Stomach (tissue), 9 donors: ENCODE results near the gene TNK1. TPM values are rescaled to one million over a fixed set of nuclear protein-coding genes. Genes with fewer than 3 reads are reported as not detected.

ENCODE experiments used
- DNase-seq, 2 donors: peaks; one replicate each; pipeline versions ENCODE4 v3.0.0 to v3.0.0-alpha.2; 2013 to 2019
- H3K27ac ChIP-seq, 5 donors: fragments of 200-600 bp in 4 of 5; sonication (generic) in 4 of 5; one replicate each; pipeline ENCODE4 v1.5.1; 2013 to 2019; ENCODE audit warnings: mild to moderate bottlenecking in 1 of 5, moderate library complexity in 1 of 5
- H3K27me3 ChIP-seq, 3 donors: fragments of 200-600 bp; sonication (generic); one replicate each; pipeline ENCODE4 v1.5.1; 2017 to 2019; ENCODE audit warnings: mixed run types in 1 of 3
- H3K36me3 ChIP-seq, 4 donors: fragments of 200-600 bp; sonication (generic); 1 replicate in 3 of 4; 2 replicates in 1 of 4; pipeline ENCODE4 v1.5.1; 2016 to 2019
- H3K4me1 ChIP-seq, 4 donors: fragments of 200-600 bp; sonication (generic); one replicate each; pipeline ENCODE4 v1.5.1; 2016 to 2019
- H3K4me3 ChIP-seq, 4 donors: fragments of 200-600 bp; sonication (generic) in 3 of 4; one replicate each; pipeline ENCODE4 v1.5.1; 2016 to 2019; ENCODE audit warnings: mild to moderate bottlenecking in 1 of 4
- H3K9me3 ChIP-seq, 4 donors: fragments of 200-600 bp; sonication (generic); one replicate each; pipeline ENCODE4 v1.5.1; 2016 to 2019
- CTCF ChIP-seq, 7 experiments: fragments of 450-650 bp in 4 of 7; fragments of 200-600 bp in 3 of 7; sonication (generic) in 3 of 7; IDR thresholded peaks; one replicate each; pipeline ENCODE4 v1.5.1; 2016 to 2019; ENCODE audit warnings: antibody characterized with exemption in 7 of 7, control low read depth in 2 of 7, mild to moderate bottlenecking in 1 of 7
- EP300 ChIP-seq: sonication (generic); formaldehyde crosslinking; IDR thresholded peaks from one replicate; pipeline ENCODE4 v1.6.1; 2017; ENCODE audit warnings: antibody characterized with exemption
- POLR2A ChIP-seq, 4 donors: fragments of 450-650 bp; IDR thresholded peaks; one replicate each; pipeline ENCODE4 v1.6.1; 2016; ENCODE audit warnings: antibody characterized with exemption in 4 of 4, control low read depth in 2 of 4, mild to moderate bottlenecking in 1 of 4, moderate library complexity in 1 of 4
- POLR2AphosphoS5 ChIP-seq, 3 donors: sonication (generic); formaldehyde crosslinking; IDR thresholded peaks; one replicate each; pipeline ENCODE4 v1.6.1; 2016; ENCODE audit warnings: antibody characterized with exemption in 3 of 3
- WGBS, 5 donors: extraction: QIAGEN DNeasy Blood & Tissue Kit in 3 of 5; methylation state at CpG; one replicate each; pipeline versions ENCODE4 v1.1.5 to v1.1.7; 2013 to 2018; 5-methylcytosine and 5-hydroxymethylcytosine counted together
- intact Hi-C: fragments of 100-400 bp; cut with DNase I; formaldehyde crosslinking; loops from one replicate; pipeline ENCODE4 v1.15.1; 2023; ENCODE audit warnings: low total_unique reads
- polyA plus RNA-seq, 3 donors: library from polyadenylated mRNA; stranded (reverse); fragments of 200-250 nt; gene quantifications; one replicate each; pipeline ENCODE4 v1.2.3, GENCODE V29; 2013
- total RNA-seq, 5 donors: library from RNA; depleted of rRNA; stranded (reverse); fragments of >200 nt; gene quantifications; one replicate each; pipeline versions ENCODE4 v1.1.0 to v1.2.3, GENCODE V29; 2014 to 2016
- donor health status: healthy with polysubstance abuse.
- donor health status: Bipolar disorder and iron deficiency.
- donor health status: healthy.

Gene TNK1
- total and polyA plus RNA-seq, 8 donors = 5.7 to 37.1 (median 10.4) TPM

GRCh38 chr17:7369825-7370224 lies 11.1 kb upstream of the TNK1 start:
- DNase-seq = no peak
- 74 to 79% (median 77%) methylated on average over 5 of the region's 5 CpGs for WGBS, 5 donors

GRCh38 chr17:7370853-7371252 lies 10.0 kb upstream of the TNK1 start:
- DNase-seq = no peak
- TF ChIP-seq POLR2A (IDR thresholded peaks at IDR 0.05) (no peak), EP300 (no peak), POLR2AphosphoS5 (IDR thresholded peaks at IDR 0.05) (no peak), CTCF (IDR thresholded peaks at IDR 0.05) (no peak)
- 82 to 90% (median 86%) methylated on average over 4 of the region's 4 CpGs for WGBS, 5 donors
- H3K9me3 ChIP-seq = no peaks in the 10 kb centered on the region
- intact Hi-C loops = no loop called here
- no peaks in the 10 kb centered on the region for H3K36me3 ChIP-seq
- H3K27ac ChIP-seq = no peak overlapping the region
- peaks cover 0 to 13% (median 0%) of the 10 kb centered on the region in 3 donors for H3K27me3 ChIP-seq
- H3K4me1 ChIP-seq = no peaks in the 10 kb centered on the region
- no peak overlapping the region for H3K4me3 ChIP-seq

More at GRCh38 chr17:7369825-7370224, 11.1 kb upstream of the TNK1 start:
- Histone ChIP-seq H3K4me1 (no peaks in the 10 kb centered on the region), H3K9me3 (no peaks in the 10 kb centered on the region), H3K36me3 (no peaks in the 10 kb centered on the region), H3K27ac (no peak overlapping the region), H3K4me3 (no peak overlapping the region), H3K27me3 (peaks cover 0 to 13% (median 0%) of the 10 kb centered on the region in 3 donors)
- TF ChIP-seq POLR2A (IDR thresholded peaks at IDR 0.05) = no peak
- intact Hi-C loops = loop anchor here (10.0 kb wide), 1 partner anchor 55 kb away; the partner anchor contains the start of genes SPEM1, SPEM2 and SPEM3

GRCh38 chr17:7374353-7374752 lies 6.5 kb upstream of the TNK1 start:
- intact Hi-C loops = no loop called here
- no peak for DNase-seq
- peaks cover 0 to 13% (median 0%) of the 10 kb centered on the region in 3 donors for H3K27me3 ChIP-seq
- no peak overlapping the region for H3K27ac ChIP-seq
- WGBS, 5 donors = 76 to 89% (median 82%) methylated on average over 2 of the region's 2 CpGs
- no peaks in the 10 kb centered on the region for H3K4me1 ChIP-seq
- H3K4me3 ChIP-seq = no peak overlapping the region
- H3K36me3 ChIP-seq = no peaks in the 10 kb centered on the region
- TF ChIP-seq POLR2A (IDR thresholded peaks at IDR 0.05) = no peak
- TF ChIP-seq POLR2AphosphoS5 (IDR thresholded peaks at IDR 0.05) = no peak
- no peak for TF ChIP-seq CTCF (IDR thresholded peaks at IDR 0.05)
- no peaks in the 10 kb centered on the region for H3K9me3 ChIP-seq

GRCh38 chr17:7379134-7379533 lies 1.8 kb upstream of the TNK1 start:
- H3K4me1 ChIP-seq = peaks cover 25 to 42% (median 35%) of the 10 kb centered on the region in 4 donors
- 94 to 100% (median 95%) methylated on average over 3 of the region's 3 CpGs for WGBS, 5 donors
- H3K9me3 ChIP-seq = no peaks in the 10 kb centered on the region
- TF ChIP-seq CTCF (IDR thresholded peaks at IDR 0.05) (no peak), EP300 (no peak), POLR2A (IDR thresholded peaks at IDR 0.05) (no peak), POLR2AphosphoS5 (IDR thresholded peaks at IDR 0.05) (no peak)
- peaks cover 0 to 28% (median 5%) of the 10 kb centered on the region in 3 donors for H3K27me3 ChIP-seq
- H3K4me3 ChIP-seq = no peak overlapping the region
- H3K36me3 ChIP-seq = peaks cover 0 to 11% (median 6%) of the 10 kb centered on the region in 4 donors
- DNase-seq = no peak
- intact Hi-C loops = no loop called here
- no peak overlapping the region for H3K27ac ChIP-seq

GRCh38 chr17:7380321-7380720 lies 568 bp upstream of the TNK1 start:
- intact Hi-C loops = no loop called here
- DNase-seq = peak; percentile 70 to 80
- peak overlapping the region; percentile 49 to 68 (median 54) for H3K4me3 ChIP-seq
- H3K36me3 ChIP-seq = peaks cover 0 to 20% (median 15%) of the 10 kb centered on the region in 4 donors
- H3K9me3 ChIP-seq = no peaks in the 10 kb centered on the region
- peaks cover 0 to 32% (median 5%) of the 10 kb centered on the region in 3 donors for H3K27me3 ChIP-seq
- peaks cover 25 to 46% (median 37%) of the 10 kb centered on the region in 4 donors for H3K4me1 ChIP-seq
- H3K27ac ChIP-seq = peak overlapping the region; percentile 75 to 87 (median 82)
- TF ChIP-seq POLR2A (IDR thresholded peaks at IDR 0.05) (no peak), EP300 (no peak), POLR2AphosphoS5 (IDR thresholded peaks at IDR 0.05) (no peak), CTCF (IDR thresholded peaks at IDR 0.05) (no peak)
- WGBS, 5 donors = 14 to 51% (median 19%) methylated on average over 2 to 7 of the region's 7 CpGs
